ENCODE results near the gene MYOM1. TPM values are rescaled to one million over a fixed set of nuclear protein-coding genes. Genes with fewer than 3 reads are reported as not detected.

The MYOM1 gene
- total RNA-seq = 10 to 100 TPM; 13.3 to 31.7 (median 16.5) TPM

DNA sequence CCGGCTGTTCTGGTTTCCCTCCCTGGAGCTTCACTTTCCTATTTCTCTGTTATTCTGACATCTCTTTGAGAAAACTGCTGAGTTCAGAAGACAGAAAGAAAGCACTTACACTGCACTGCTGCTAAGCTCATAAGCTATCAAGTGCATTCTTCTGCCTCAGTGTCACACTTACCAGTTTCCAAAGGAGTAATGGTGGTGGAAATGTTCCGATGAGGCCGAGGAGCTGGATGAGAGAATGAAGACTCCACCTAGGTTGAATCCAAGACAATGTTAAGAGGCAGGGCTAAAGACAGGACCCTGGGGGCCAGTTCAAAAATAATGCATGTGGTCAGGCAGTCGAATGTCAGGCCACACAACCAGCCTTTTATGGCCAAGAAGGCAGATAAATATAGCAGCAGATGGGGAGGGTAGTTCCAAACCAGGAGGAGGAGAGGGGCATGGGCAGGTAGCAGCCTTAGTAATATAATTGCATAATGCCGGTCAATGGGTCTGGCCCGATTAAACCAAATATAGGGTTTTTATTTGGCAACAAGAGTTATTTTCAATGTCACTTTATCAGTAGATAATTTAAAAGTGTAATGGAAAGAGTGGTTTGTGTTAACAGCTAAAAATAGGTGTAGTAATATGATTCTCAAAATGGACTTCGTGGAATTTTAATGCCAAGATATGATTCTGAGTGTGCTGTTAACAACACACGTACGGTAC is at the start of gene MYOM1:
Gene MYOM1, minus strand, starts transcription at position 338 of the 705 bp plus-strand sequence. CDS start 4,745 bp downstream, outside the sequence.
- TF ChIP-seq EP300 (IDR thresholded peaks at IDR 0.05) = no peak
- TF ChIP-seq, protein P1, sequence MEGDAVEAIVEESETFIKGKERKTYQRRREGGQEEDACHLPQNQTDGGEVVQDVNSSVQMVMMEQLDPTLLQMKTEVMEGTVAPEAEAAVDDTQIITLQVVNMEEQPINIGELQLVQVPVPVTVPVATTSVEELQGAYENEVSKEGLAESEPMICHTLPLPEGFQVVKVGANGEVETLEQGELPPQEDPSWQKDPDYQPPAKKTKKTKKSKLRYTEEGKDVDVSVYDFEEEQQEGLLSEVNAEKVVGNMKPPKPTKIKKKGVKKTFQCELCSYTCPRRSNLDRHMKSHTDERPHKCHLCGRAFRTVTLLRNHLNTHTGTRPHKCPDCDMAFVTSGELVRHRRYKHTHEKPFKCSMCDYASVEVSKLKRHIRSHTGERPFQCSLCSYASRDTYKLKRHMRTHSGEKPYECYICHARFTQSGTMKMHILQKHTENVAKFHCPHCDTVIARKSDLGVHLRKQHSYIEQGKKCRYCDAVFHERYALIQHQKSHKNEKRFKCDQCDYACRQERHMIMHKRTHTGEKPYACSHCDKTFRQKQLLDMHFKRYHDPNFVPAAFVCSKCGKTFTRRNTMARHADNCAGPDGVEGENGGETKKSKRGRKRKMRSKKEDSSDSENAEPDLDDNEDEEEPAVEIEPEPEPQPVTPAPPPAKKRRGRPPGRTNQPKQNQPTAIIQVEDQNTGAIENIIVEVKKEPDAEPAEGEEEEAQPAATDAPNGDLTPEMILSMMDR (IDR thresholded peaks at IDR 0.05) = no peak
- Histone ChIP-seq H3K27me3 (no peaks in the 10 kb centered on the region), H3K27ac (replicated peaks in 1 of 4) (peak within 1 kb of the TSS; percentile 76 to 82 (median 82)), H3K4me3 (peak within 1 kb of the TSS; percentile 37 to 57 (median 49)), H3K9me3 (no peaks in the 10 kb centered on the region), H3K36me3 (peaks cover 2 to 5% (median 3%) of the 10 kb centered on the region in 4 donors), H3K4me1 (peaks cover 5 to 33% (median 22%) of the 10 kb centered on the region in 4 donors)
- peak; percentile 64 for DNase-seq (ENCODE audit: extremely low spot score)
- intact Hi-C loops (cut with DNase I) = no loop called here
- 47% methylated on average over 9 of the region's 9 CpGs for WGBS

DNA sequence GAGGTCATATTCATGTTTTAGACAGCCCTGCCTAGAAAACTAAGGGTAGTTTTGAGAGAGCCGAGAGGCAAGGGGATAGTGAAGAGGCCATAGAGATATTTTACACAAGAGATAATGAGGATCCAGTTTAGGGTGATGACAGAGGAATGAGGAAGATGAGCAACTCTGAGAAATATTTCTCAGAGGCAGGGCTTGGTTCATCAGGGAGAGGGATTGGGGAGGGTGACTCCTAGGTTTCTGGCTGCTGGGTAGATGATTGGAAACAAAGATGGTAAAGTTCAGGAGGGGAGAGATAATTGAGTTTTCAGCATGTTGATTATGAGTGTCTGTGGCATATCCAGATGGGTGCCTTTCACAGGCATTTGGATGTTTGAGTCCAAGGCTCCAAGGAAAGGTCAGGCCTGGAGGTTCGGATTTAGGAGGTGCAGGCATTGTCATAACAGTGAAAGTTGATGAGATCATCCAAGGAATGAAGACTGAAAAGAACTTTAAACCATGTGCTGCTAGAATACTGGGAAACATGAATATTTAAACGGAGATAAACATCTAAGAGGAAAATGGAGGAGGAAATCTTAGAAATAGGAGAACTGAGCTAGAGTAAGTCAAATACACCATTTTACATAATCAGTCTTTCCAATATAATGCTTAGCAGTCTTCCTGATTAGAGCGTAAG is 49.6 kb upstream of the MYOM1 start:
- H3K27me3 ChIP-seq = no peaks in the 10 kb centered on the region
- H3K27ac ChIP-seq (replicated peaks in 1 of 4) = no peak overlapping the region
- intact Hi-C loops (cut with DNase I) = no loop called here
- no peaks in the 10 kb centered on the region for H3K9me3 ChIP-seq
- no peak for DNase-seq (ENCODE audit: extremely low spot score)
- WGBS = 69% methylated on average over 4 of the region's 4 CpGs
- peaks cover 63 to 74% (median 68%) of the 10 kb centered on the region in 4 donors for H3K4me1 ChIP-seq
- no peak overlapping the region for H3K4me3 ChIP-seq
- peaks cover 0 to 17% (median 14%) of the 10 kb centered on the region in 4 donors for H3K36me3 ChIP-seq
- TF ChIP-seq EP300 (IDR thresholded peaks at IDR 0.05) (no peak), POLR2AphosphoS5 (IDR thresholded peaks at IDR 0.05) (no peak), POLR2A (IDR thresholded peaks at IDR 0.05; ENCODE audit: low read depth) (no peak)
- TF ChIP-seq, protein P1 (IDR thresholded peaks at IDR 0.05) = no peak

DNA sequence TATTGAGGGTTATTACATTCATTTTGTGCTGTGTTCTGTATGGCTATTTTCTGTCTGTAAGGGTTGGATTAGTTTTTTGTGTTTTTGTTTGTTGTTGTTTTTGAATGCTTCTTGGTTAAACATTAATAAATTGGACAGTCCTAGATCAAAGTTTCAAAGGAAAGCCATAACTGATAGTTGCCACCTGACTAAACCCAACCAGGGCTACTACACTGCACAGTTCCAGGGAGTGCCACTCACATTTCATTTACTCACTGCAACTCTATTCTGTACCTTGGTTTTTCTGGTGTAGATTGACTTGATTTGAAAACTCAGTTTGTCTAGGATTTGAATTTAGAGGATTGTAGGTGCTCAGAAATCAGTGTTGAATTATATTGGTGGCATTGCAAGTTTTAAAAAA is 48.5 kb upstream of the MYOM1 start:
- H3K27ac ChIP-seq (replicated peaks in 1 of 4) = no peak overlapping the region
- H3K36me3 ChIP-seq = peaks cover 0 to 6% (median 6%) of the 10 kb centered on the region in 4 donors
- peaks cover 71 to 85% (median 78%) of the 10 kb centered on the region in 4 donors for H3K4me1 ChIP-seq
- H3K27me3 ChIP-seq = no peaks in the 10 kb centered on the region
- TF ChIP-seq, protein P1 (IDR thresholded peaks at IDR 0.05) = no peak
- TF ChIP-seq EP300 (IDR thresholded peaks at IDR 0.05) (no peak), POLR2A (IDR thresholded peaks at IDR 0.05; ENCODE audit: low read depth) (no peak), POLR2AphosphoS5 (IDR thresholded peaks at IDR 0.05) (no peak)
- no peaks in the 10 kb centered on the region for H3K9me3 ChIP-seq
- no peak overlapping the region for H3K4me3 ChIP-seq
- intact Hi-C loops (cut with DNase I) = no loop called here
- DNase-seq (ENCODE audit: extremely low spot score) = no peak

DNA sequence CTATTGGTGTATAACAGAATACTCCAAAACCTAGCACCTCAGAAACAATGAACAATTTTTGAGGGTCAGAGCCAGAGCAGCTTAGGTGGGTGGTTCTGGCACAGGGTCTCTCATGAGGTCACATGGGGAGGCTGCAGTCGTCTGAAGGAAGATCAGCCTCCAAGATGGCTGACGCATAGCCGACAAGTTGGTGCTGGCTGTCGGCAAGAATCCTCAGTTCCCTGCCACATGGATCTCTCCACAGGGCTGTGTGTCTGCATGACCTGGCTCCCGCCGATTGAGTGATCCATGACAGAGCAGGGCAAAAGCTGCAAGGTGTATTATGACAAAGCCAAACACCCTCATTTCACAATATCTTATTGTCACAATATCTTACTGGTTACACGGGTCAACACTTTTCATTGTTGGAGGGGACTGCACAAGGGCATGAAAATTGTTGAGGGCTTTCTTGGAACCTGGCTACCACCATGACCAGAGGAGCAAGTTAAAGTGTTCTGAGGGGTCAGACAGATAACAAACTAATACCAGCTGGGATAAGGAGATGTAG is 46.4 kb upstream of the MYOM1 start:
- intact Hi-C loops (cut with DNase I) = no loop called here
- WGBS = 53% methylated on average over 3 of the region's 7 CpGs
- Histone ChIP-seq H3K36me3 (no peaks in the 10 kb centered on the region), H3K4me1 (peaks cover 67 to 82% (median 74%) of the 10 kb centered on the region in 4 donors), H3K27ac (replicated peaks in 1 of 4) (no peak overlapping the region), H3K4me3 (no peak overlapping the region), H3K9me3 (no peaks in the 10 kb centered on the region), H3K27me3 (no peaks in the 10 kb centered on the region)
- no peak for DNase-seq (ENCODE audit: extremely low spot score)
- TF ChIP-seq, protein P1 (IDR thresholded peaks at IDR 0.05) = no peak
- TF ChIP-seq EP300 (IDR thresholded peaks at IDR 0.05) (no peak), POLR2A (IDR thresholded peaks at IDR 0.05; ENCODE audit: low read depth) (no peak), POLR2AphosphoS5 (IDR thresholded peaks at IDR 0.05) (no peak)

Measured in esophagus muscularis mucosa (tissue), 4 donors.